GM11168 (cell line): Measurements from ENCODE around the gene ACAD10.

Experiments used
- in situ Hi-C: fragments of 300-500 bp; cut with MboI; formaldehyde crosslinking; loops from one replicate; pipeline ENCODE4 v1.12.0; 2022; ENCODE audit warnings: low sequenced_read_pairs; ENCODE audit not compliant: unreplicated experiment

Gene ACAD10

GRCh38 chr12:111769599-111769998, 83.7 kb downstream of the ACAD10 start:
- in situ Hi-C loops = no loop called here

DNA sequence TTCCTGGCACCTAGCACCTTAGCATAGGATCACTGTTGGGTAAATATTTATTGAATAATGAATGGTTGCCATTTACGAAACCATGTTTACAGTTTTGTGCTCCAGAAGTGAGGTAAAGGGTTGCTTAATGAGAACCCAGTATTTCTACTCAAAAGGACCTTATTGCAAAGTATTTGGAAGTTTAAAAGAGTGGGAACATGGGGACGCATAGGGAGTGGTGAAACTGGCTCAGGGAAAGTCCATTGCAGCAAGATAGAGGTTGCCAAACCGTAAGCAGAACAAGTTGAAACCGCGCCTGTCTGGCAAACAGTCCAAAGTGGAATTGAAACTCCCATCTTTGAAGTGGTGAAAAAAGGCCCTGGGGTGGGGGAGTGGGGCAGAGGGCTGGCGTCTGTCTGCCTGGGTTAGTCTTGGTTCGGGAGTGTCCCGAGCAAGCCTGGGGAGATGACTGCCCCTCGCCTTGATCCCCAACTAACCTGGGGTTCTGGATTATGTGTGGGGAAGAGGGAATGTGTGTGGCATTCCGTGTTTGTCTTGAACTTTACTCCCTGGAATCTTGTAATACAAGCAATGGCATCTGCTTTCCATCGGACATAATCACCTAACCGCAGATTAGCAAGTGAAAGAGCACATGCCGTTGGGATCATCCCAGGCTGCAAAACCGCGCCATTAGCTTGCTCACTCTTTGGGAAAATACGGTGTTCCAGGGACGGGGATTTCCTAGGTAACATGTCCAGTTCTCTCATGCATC, 88.1 kb downstream of the ACAD10 start:
- in situ Hi-C loops = no loop called here

- in situ Hi-C loops = no loop called here
Observed at GRCh38 chr12:111775205-111776193, 89.6 kb downstream of the ACAD10 start.

- in situ Hi-C loops = no loop called here
Observed at GRCh38 chr12:111776836-111777344, 91.0 kb downstream of the ACAD10 start.

DNA sequence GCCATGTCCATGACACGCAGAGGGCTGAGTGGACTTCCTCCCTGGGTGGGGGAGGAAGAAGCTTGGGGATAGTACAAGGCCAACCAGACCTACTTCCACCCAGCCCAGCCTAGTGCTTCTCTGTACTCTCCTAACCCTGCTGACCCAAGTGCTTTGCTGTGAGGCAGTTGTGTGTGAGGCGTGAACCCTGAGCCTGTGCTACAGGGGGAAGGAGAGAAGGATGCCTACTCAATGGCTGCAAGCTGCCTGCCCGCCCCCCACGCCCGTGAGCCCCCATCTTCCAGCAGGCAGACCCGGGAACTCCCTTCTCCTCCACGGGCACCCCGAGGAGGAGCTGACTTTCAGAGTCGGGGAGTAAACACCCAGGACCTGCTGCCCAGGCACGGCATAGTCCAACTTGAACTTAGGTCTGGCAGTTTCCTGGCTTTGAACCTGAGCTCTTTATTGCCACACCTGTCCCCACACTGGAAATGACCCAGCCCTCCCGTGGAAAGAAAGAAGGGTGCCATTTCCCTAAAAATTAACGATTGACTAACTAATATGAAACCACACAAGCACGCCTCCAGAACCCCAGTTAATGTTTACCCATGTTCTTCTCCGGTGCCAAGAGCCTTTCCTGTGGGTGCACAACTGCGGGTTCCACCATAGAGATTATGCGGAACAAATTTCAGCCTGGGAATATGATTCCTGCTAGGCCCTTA, 91.6 kb downstream of the ACAD10 start:
- in situ Hi-C loops = no loop called here

DNA sequence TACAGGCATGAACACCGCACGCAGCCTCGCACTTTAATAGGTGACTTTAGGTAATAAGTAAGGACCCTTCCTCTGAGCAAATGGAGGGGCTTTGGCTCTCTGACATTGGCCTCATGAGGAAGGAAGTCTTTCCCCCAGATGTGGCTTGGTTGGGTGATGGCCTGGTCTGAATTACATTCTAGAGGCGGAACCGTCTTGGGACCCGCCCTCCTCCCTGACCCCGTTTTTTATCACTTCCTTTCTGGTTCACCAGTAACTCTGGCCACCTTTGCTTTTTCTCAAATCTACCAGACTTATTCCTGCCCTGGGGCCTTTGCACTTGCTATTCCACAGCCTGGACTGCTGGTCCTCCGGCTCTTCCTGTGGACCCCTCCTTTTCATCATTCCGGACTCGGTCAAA, 94.3 kb downstream of the ACAD10 start:
- in situ Hi-C loops = no loop called here

- in situ Hi-C loops = no loop called here
Observed at GRCh38 chr12:111780615-111781014, 94.8 kb downstream of the ACAD10 start.

GRCh38 chr12:111781085-111781658, 95.3 kb downstream of the ACAD10 start:
- in situ Hi-C loops = no loop called here

- in situ Hi-C loops = no loop called here
Observed at GRCh38 chr12:111783046-111783445, 97.2 kb downstream of the ACAD10 start.

DNA sequence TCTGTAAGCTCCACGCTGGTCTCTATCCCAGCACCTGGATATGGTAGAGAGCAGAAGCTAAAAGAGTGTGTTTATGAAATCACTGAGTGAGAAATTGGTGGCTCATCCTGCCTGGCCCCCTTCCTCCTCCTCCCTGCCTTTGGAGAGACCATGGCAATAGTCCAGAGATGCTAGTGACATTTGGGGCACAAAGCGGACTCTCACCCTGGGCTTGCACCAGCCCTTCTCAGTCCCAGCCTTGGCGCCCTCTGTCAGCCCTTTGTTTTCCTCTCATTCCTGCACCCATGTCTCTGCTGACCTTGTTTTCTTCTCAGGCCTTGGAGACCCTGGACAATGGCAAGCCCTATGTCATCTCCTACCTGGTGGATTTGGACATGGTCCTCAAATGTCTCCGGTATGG, 99.1 kb downstream of the ACAD10 start:
- in situ Hi-C loops = no loop called here

DNA sequence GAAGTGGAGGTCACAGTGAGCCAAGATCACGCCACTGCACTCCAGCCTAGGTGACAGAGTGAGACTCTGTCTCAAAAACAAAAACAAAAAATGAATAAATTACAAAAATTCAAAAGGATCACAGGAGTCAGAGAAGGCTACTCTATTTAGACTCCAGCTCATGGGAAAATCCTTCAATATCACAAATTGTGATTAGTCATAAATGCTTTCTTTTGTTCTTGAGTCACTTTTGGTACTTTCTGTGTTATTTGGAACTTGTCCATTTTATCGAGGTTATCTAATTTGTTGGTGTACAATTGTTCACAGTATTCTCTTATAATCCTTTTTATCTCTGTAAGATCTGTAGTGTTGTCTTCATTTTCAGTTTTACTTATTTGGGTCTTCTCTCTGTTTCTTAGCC, 99.8 kb downstream of the ACAD10 start:
- in situ Hi-C loops = no loop called here

GRCh38 chr12:111788178-111788654, 102.4 kb downstream of the ACAD10 start:
- in situ Hi-C loops = no loop called here

DNA sequence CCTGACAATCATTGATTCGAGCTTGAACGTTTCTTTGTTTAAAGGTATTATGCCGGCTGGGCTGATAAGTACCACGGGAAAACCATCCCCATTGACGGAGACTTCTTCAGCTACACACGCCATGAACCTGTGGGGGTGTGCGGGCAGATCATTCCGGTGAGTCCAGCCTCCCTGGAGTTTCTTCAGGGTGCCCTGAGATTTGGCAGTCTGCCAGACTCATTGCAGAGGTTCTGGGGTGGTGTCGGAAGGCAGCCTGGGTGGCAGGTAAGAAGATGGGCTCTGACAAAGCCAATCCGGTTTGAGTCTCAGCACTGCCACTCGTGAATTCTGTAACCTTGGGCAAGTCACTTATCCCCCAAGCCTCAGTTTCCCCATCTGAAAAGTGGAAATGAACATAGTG, 103.9 kb downstream of the ACAD10 start:
- in situ Hi-C loops = no loop called here

DNA sequence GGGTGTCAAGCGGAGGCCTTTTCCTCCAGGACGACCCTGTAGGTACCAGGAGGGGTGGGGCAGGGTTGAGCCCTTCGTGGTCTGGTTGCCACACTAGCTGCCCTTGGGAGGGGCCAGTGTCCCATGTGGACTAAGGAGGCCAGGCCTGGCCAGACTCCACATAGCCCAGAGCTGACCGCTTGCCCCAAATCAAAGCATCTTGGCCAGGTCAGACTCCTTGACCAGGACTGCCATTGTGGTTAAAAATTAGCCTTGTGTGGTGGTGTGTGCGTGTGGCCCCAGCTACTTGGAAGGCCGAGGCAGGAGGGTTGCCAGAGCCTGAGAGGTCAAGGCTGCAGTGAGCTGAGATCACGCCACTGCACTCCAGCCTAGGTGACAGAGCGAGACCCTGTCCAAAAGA, 105.7 kb downstream of the ACAD10 start:
- in situ Hi-C loops = no loop called here

GRCh38 chr12:111792155-111792855, 106.5 kb downstream of the ACAD10 start:
- in situ Hi-C loops = no loop called here

GRCh38 chr12:111792856-111793235, 107.0 kb downstream of the ACAD10 start:
- in situ Hi-C loops = no loop called here

- in situ Hi-C loops = no loop called here
Observed at GRCh38 chr12:111798182-111798581, 112.3 kb downstream of the ACAD10 start.

DNA sequence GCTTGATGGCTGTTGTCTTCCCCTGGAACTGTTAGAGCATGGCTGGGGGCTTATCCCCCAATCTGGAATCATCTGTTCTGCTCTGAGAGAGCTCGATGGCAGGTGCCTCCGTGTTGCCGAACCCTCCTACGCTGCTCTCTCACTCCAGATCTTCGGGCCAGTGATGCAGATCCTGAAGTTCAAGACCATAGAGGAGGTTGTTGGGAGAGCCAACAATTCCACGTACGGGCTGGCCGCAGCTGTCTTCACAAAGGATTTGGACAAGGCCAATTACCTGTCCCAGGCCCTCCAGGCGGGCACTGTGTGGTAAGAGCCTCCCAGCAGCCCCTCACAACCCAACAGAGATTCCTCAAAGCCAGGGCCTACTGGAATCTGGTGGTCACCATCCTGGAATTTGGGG, 113.9 kb downstream of the ACAD10 start:
- in situ Hi-C loops = no loop called here

DNA sequence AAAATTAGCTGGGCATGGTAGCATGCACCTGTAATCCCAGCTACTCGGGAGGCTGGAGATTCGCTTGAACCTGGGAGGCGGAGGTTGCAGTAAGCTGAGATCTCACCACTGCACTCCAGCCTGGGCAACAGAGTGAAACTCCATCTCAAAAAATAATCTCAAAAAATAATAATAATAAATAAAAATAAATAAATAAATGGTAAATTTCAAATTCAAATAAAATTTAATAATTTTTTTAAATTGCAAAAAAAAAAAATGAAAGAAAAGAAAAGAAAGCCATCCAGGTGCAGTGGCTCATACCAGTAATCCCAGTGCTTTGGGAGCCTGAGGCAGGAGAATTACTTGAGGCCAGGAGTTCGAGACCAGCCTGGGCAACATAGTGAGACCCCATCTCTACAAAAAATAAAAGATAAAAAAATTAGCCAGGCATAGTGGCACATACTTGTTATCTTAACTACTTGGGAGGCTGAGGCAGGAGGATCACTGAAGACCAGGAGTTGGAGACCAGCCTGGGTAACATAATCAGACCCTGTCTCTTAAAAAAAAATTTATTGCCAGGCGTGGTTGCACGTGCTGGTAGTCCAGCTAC, 117.3 kb downstream of the ACAD10 start:
- in situ Hi-C loops = no loop called here
